Left lung (tissue), 10 donors: Measurements from ENCODE around the gene SLC39A12. TPM values are rescaled to one million over a fixed set of nuclear protein-coding genes. Genes with fewer than 3 reads are reported as not detected.

Experiments
- ATAC-seq: fragments of 200-7000 bp; cut with Tn5 transposase; one replicate; pipeline ENCODE4 v1.9.1; 2020; ENCODE audit warnings: moderate library complexity
- DNase-seq, 4 donors: peaks; one replicate each; pipeline ENCODE4 v3.0.0-alpha.2; 2013 to 2020
- H3K27ac ChIP-seq, 2 donors: fragments of 200-600 bp; sonication (generic) in 1 of 2; one replicate each; pipeline versions ENCODE4 v1.5.0 to v1.8.0; 2020 to 2021
- H3K27me3 ChIP-seq, 2 donors: fragments of 200-600 bp; sonication (generic) in 1 of 2; one replicate each; pipeline versions ENCODE4 v1.5.0 to v1.8.0; 2020 to 2021
- H3K36me3 ChIP-seq, 2 donors: fragments of 200-600 bp; sonication (generic) in 1 of 2; one replicate each; pipeline versions ENCODE4 v1.5.0 to v1.8.0; 2020 to 2021
- H3K4me1 ChIP-seq, 2 donors: fragments of 200-600 bp; one replicate each; pipeline ENCODE4 v1.8.0; 2021
- H3K4me3 ChIP-seq, 2 donors: fragments of 200-600 bp; sonication (generic) in 1 of 2; one replicate each; pipeline versions ENCODE4 v1.5.0 to v1.8.0; 2020 to 2021; ENCODE audit warnings: mild to moderate bottlenecking in 1 of 2
- H3K9me3 ChIP-seq, 2 donors: fragments of 200-600 bp; sonication (generic) in 1 of 2; one replicate each; pipeline versions ENCODE4 v1.5.0 to v1.8.0; 2020 to 2021
- intact Hi-C, 2 donors: fragments of 100-400 bp; cut with DNase I; formaldehyde crosslinking; loops; one replicate each; pipeline versions ENCODE4 v1.11.2 to v1.14.2; 2022
- polyA plus RNA-seq, 6 donors: library from polyadenylated mRNA; unstranded; fragments of 120-200 nt; gene quantifications; one replicate each; pipeline ENCODE4 v1.2.1, GENCODE V29; 2013; ENCODE audit not compliant: insufficient read length in 6 of 6
- total RNA-seq, 2 donors: library from RNA; stranded (reverse); fragmentation: NEBNext Ultra II Directional; extraction: Animal tissue kit (Norgen Biotek cat#: 25700); gene quantifications; one replicate each; pipeline ENCODE4 v1.2.1, GENCODE V29; 2021
- TF ChIP-seq, protein P1 (sequence below), 2 donors: fragments of 200-600 bp; sonication (generic) in 1 of 2; IDR thresholded peaks; one replicate each; pipeline versions ENCODE4 v1.5.0 to v1.8.0; 2021; ENCODE audit warnings: antibody characterized with exemption in 2 of 2
- donor health status: DM: no; HTN: yes; CAD: no.
- donor health status: DM: no; HTN: no; CAD: no.

The SLC39A12 gene
- total and polyA plus RNA-seq, 8 donors, result 0.07 to 0.31 (median 0.13) TPM; not detected in 3

DNA sequence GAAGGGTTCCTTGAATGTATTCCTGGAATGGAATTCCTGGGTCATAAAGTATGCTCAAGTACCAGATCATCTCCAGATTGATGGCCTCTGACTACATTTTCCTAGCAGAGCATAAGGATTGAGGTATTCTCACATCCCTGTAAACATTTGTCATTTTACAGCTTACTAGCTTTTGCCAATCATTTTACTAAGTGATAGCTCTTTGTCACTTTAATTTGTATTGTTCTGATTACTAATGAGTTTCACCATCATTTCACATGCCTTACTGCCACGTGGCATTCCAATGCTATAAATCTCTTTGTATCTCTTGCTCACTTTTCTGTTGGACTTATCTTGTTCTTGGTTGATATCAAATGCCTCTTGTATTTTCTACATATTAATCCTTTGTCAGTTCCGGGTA lies 119.9 kb downstream of the SLC39A12 start:
- DNase-seq (no peak), ATAC-seq (no peak)
- intact Hi-C loops, result no loop called here
- Histone ChIP-seq H3K9me3 (peaks cover 0 to 3% of the 10 kb centered on the region in 2 donors), H3K27ac (no peak overlapping the region), H3K4me1 (no peaks in the 10 kb centered on the region), H3K36me3 (no peaks in the 10 kb centered on the region), H3K27me3 (no peaks in the 10 kb centered on the region), H3K4me3 (no peak overlapping the region)
- TF ChIP-seq, protein P1, sequence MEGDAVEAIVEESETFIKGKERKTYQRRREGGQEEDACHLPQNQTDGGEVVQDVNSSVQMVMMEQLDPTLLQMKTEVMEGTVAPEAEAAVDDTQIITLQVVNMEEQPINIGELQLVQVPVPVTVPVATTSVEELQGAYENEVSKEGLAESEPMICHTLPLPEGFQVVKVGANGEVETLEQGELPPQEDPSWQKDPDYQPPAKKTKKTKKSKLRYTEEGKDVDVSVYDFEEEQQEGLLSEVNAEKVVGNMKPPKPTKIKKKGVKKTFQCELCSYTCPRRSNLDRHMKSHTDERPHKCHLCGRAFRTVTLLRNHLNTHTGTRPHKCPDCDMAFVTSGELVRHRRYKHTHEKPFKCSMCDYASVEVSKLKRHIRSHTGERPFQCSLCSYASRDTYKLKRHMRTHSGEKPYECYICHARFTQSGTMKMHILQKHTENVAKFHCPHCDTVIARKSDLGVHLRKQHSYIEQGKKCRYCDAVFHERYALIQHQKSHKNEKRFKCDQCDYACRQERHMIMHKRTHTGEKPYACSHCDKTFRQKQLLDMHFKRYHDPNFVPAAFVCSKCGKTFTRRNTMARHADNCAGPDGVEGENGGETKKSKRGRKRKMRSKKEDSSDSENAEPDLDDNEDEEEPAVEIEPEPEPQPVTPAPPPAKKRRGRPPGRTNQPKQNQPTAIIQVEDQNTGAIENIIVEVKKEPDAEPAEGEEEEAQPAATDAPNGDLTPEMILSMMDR (IDR thresholded peaks at IDR 0.05), result no peak

DNA sequence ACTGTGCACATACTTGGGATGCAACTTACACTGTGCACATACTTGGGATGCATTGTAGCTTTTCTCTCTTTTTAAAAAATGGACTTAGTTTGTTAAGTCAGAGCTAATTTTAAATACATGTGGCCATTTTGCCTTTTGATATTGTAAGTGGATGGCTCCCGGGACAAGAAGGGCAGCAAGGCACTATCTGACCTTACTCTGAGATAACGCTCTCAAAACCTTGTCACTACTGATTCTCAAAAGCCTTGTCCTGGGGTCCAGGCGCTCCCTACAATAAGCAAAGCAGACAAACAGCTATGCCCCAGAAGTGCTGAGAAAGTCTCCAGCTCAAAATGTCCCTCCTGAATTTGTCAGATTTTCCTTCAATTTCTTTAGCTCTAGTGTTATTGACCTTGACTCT lies 121.6 kb downstream of the SLC39A12 start:
- Histone ChIP-seq H3K9me3 (peaks cover 0 to 3% of the 10 kb centered on the region in 2 donors), H3K4me3 (no peak overlapping the region), H3K27me3 (no peaks in the 10 kb centered on the region), H3K4me1 (no peaks in the 10 kb centered on the region), H3K36me3 (no peaks in the 10 kb centered on the region), H3K27ac (no peak overlapping the region)
- DNase-seq (no peak), ATAC-seq (no peak)
- intact Hi-C loops, result no loop called here
- TF ChIP-seq, protein P1 (IDR thresholded peaks at IDR 0.05), result no peak

DNA sequence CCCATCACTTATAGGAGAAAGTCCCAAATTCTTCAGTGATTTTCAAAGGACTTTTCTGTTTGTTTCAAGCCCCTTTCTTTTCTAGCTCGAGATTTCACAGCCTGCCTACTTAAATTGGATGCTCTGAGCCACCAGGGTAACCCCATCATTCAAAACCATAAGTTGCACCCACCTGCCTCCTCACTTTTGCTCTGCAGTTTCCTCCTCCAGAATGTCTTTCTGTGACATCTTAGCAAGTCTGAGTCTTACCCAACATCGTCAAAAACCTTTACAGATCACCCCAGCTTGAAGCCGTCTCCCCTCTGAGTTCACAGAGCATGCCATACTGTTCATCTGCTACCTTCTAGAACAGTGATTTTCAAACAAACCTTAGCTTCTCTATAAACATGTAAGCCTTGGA lies 124.2 kb downstream of the SLC39A12 start:
- H3K27ac ChIP-seq, result no peak overlapping the region
- intact Hi-C loops, result no loop called here
- no peak overlapping the region for H3K4me3 ChIP-seq
- H3K27me3 ChIP-seq, result no peaks in the 10 kb centered on the region
- DNase-seq (no peak), ATAC-seq (no peak)
- TF ChIP-seq, protein P1 (IDR thresholded peaks at IDR 0.05), result no peak
- H3K36me3 ChIP-seq, result no peaks in the 10 kb centered on the region
- H3K9me3 ChIP-seq, result no peaks in the 10 kb centered on the region
- H3K4me1 ChIP-seq, result no peaks in the 10 kb centered on the region

DNA sequence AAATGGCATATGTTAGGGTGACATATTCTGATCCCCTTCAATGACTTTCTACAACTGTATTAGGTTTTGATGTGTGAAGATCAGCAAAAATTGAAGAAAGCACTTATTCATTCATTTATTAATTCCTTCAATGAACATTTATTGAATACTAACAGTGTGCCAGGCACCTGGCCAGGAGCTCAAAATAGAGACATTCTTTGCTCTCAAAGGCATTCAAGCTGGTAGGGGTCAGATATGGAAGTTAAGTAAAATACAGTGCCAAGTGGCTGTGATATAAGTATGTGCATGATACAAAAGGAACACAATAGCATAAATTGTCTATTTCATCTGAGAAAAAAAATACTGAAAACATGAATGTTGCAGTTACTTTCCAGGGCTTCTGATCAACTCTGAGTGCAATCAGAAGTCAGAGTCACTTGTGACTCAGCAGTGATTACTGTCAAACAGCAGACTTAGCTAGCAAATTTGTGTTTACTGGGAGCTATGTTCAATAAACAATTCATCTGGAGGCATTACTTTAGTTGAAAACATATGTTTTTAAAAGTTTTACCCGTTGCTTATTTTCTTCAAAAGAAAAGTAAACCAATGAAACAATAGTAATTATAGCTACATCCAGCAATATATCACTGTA lies 128.1 kb downstream of the SLC39A12 start:
- Histone ChIP-seq H3K9me3 (no peaks in the 10 kb centered on the region), H3K27me3 (no peaks in the 10 kb centered on the region), H3K27ac (no peak overlapping the region), H3K36me3 (no peaks in the 10 kb centered on the region), H3K4me1 (no peaks in the 10 kb centered on the region), H3K4me3 (no peak overlapping the region)
- intact Hi-C loops, result no loop called here
- peak in 1 of 4 donors; percentile 8 for DNase-seq
- no peak for ATAC-seq
- TF ChIP-seq, protein P1 (IDR thresholded peaks at IDR 0.05), result no peak

DNA sequence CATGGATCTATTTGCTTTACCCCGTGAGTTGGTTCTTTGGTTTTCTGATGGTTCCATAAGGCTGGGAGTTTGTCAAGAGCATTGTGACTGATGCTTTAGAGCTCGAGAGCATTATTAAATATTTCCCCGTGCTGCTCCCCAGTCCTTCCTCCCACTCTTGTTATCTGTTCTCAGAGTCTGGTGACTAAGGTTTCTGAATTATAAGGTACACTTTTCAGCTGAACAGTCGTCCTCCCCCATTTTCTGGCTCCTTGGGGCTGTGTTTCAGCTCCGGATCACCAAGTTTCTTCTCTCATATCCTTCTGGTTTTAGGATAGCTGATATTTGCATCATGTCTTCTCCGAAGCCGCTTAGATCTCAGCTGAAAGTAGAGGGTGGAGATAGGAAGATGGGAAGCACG lies 130.7 kb downstream of the SLC39A12 start:
- no peak for ATAC-seq
- TF ChIP-seq, protein P1 (IDR thresholded peaks at IDR 0.05), result no peak

More for the DNA sequence above, 130.7 kb downstream of the SLC39A12 start:
- no peak for DNase-seq
- H3K27ac ChIP-seq, result no peak overlapping the region
- H3K9me3 ChIP-seq, result no peaks in the 10 kb centered on the region
- no peaks in the 10 kb centered on the region for H3K4me1 ChIP-seq
- no peak overlapping the region for H3K4me3 ChIP-seq
- intact Hi-C loops, result no loop called here
- no peaks in the 10 kb centered on the region for H3K27me3 ChIP-seq
- no peaks in the 10 kb centered on the region for H3K36me3 ChIP-seq
